ENCODE results near the gene ZBTB42. TPM values are rescaled to one million over a fixed set of nuclear protein-coding genes. Genes with fewer than 3 reads are reported as not detected.

The ZBTB42 gene
- total RNA-seq, result 9.1 TPM

DNA sequence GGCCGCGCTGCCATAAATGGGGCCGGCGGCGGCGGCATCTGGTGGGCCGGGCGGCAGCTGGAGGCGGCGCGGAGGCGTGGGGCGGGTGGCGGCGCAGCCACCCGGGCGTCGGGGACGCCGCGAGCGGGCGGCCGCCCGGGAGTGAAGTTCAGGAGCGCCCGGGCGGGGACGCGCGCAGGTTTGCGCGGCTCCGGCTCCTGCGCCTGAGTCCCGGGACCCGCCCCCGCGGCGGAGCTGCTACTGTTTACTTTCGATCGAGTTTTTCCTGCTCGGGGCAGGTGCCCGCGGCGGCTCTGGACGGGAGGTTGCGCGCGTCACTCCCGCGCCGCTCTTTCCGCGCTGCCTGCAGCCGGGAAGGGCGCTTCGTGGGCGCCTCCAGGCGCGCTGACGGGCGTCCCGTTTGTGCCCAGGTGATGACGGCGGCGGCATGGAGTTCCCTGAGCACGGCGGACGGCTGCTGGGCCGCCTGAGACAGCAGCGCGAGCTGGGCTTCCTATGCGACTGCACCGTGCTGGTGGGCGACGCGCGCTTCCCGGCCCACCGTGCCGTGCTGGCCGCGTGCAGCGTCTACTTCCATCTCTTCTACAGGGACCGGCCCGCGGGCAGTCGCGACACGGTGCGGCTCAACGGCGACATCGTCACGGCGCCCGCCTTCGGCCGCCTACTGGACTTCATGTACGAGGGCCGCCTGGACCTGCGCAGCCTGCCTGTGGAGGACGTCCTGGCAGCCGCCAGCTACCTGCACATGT, at the start of gene ZBTB42:
TSS of gene ZBTB42 (plus strand) at position 331 of the 749 bp plus-strand sequence. CDS start at position 428, 97 bp downstream.

GRCh38 chr14:104752735-104753527, 48.0 kb upstream of the ZBTB42 start, which contains the start of gene SIVA1:
Gene SIVA1 (plus strand): TSS chr14:104753147. CDS start chr14:104753202, 55 bp downstream.

GRCh38 chr14:104794993-104795780, 5.7 kb upstream of the ZBTB42 start, which contains the start of gene AKT1:
Gene AKT1 (minus strand): TSS chr14:104795748. CDS start chr14:104792643, 3,105 bp downstream.

Other genes starting within 250 kb of the ZBTB42 start
- 2.6 TPM for gene C14orf180, start 221.3 kb upstream of the ZBTB42 start, total RNA-seq
- gene TMEM179, start 196.3 kb upstream of the ZBTB42 start, total RNA-seq, result 1.2 TPM
- gene INF2, start 111.5 kb upstream of the ZBTB42 start, total RNA-seq, result 60.6 TPM
- gene ADSS1, start 76.9 kb upstream of the ZBTB42 start, total RNA-seq, result 31.2 TPM
- gene SIVA1, start 48.0 kb upstream of the ZBTB42 start, total RNA-seq, result 84.4 TPM
- gene AKT1, start 5.4 kb upstream of the ZBTB42 start, total RNA-seq, result 127 TPM
- 14.5 TPM for gene CEP170B, start 64.2 kb downstream of the ZBTB42 start, total RNA-seq
- gene PLD4, start 123.8 kb downstream of the ZBTB42 start, total RNA-seq, result 16.2 TPM
- 2.6 TPM for gene AHNAK2, start 177.3 kb downstream of the ZBTB42 start, total RNA-seq
- gene CLBA1, start 184.7 kb downstream of the ZBTB42 start, total RNA-seq, result 17.3 TPM
- gene CDCA4, start 220.0 kb downstream of the ZBTB42 start, total RNA-seq, result 19.9 TPM

Data from metanephros (tissue), 1 donor.